GM12872 (cell line): ENCODE data around the gene HOXA2.

Experiments
- TF ChIP-seq, protein P1 (sequence below): IDR thresholded peaks from 3 replicates; pipeline ENCODE4 v1.5.1; 2011; ENCODE audit warnings: low read depth, mild to moderate bottlenecking, low read length, moderate library complexity; ENCODE audit not compliant: insufficient read depth

Gene HOXA2

DNA sequence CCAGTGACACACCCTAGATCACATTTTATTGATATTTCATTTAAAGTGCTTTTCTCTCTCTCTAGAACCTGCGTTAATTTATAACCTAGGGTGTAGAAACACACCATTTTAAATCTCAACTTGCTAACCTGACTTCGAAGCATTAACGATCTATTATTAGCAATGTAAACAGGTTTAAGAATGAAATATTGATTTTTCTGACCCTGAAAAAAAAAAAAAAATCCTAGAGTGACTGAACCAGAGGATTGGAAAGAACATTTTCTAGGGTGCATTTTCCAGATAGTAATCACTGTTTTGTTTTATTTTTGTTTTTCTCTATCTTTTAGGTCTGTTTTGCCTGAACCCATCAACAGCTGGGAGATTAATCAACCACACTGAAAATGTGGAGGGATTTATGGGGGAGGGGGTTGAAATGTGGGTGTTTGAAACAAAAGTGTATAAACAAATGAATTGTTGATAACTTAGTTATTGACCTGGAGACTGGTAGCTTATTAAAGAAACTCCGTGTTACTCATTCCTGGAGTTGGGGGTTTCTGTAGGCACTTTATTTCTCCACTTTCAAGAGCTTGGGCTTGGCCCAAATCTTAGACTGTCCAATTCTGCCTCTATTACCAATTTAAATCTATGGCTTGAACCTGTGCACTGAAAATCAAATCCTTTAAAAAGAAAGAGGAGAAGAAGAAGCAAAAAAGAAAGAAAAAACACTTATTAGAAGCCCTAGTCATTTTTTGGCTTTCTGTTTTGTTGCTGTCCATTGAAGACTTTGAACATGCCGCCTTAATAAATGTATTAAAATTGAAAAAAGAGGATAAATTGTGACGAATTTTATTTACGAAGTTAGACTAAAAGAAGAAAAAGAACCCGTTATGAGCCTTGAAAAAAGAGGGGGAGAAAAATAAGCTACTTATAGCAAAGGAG, 2.8 kb downstream of the HOXA2 start:
- TF ChIP-seq, protein P1, sequence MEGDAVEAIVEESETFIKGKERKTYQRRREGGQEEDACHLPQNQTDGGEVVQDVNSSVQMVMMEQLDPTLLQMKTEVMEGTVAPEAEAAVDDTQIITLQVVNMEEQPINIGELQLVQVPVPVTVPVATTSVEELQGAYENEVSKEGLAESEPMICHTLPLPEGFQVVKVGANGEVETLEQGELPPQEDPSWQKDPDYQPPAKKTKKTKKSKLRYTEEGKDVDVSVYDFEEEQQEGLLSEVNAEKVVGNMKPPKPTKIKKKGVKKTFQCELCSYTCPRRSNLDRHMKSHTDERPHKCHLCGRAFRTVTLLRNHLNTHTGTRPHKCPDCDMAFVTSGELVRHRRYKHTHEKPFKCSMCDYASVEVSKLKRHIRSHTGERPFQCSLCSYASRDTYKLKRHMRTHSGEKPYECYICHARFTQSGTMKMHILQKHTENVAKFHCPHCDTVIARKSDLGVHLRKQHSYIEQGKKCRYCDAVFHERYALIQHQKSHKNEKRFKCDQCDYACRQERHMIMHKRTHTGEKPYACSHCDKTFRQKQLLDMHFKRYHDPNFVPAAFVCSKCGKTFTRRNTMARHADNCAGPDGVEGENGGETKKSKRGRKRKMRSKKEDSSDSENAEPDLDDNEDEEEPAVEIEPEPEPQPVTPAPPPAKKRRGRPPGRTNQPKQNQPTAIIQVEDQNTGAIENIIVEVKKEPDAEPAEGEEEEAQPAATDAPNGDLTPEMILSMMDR: no peak

- TF ChIP-seq, protein P1: no peak
These were observed 3.7 kb downstream of the HOXA2 start for GRCh38 chr7:27098578-27099451.

- TF ChIP-seq, protein P1: no peak
These were observed 4.6 kb downstream of the HOXA2 start for GRCh38 chr7:27097686-27098577.

DNA sequence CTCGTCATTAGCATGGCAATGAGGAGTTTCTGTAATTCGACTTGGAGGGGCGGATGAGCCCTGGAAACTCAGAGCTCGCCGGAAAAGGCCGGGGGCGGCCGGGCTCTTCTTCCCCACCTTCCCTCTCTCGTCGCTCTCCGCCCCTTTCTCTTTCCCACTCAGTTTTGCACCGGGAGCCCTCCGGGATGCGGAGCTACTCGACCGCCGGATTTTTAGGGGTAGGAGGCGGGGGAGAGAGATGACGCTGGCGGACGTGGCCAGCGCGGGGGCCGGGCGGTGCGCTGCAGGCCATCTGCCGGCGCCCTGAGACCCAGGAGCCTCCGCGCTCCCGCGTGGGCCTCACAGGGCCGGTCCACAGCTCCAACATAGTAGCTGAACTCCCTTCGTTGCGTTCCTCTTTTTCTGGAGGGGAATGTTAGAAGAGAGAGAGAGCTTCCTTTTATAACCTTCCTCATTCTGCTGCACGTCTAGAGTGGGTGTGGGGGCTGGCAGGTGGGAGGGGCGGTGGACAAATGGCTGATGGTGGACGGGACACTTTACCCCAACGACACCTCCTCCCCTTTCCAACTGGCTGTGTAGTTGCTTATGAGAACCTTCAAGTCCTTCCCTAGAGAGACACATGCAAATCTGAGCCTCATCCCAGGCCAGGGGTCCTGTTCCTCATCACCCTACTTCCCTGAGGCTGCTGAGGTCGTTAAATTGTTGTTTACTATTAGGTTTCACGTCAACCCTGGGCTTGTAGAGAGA, 5.5 kb downstream of the HOXA2 start:
- TF ChIP-seq, protein P1: no peak

DNA sequence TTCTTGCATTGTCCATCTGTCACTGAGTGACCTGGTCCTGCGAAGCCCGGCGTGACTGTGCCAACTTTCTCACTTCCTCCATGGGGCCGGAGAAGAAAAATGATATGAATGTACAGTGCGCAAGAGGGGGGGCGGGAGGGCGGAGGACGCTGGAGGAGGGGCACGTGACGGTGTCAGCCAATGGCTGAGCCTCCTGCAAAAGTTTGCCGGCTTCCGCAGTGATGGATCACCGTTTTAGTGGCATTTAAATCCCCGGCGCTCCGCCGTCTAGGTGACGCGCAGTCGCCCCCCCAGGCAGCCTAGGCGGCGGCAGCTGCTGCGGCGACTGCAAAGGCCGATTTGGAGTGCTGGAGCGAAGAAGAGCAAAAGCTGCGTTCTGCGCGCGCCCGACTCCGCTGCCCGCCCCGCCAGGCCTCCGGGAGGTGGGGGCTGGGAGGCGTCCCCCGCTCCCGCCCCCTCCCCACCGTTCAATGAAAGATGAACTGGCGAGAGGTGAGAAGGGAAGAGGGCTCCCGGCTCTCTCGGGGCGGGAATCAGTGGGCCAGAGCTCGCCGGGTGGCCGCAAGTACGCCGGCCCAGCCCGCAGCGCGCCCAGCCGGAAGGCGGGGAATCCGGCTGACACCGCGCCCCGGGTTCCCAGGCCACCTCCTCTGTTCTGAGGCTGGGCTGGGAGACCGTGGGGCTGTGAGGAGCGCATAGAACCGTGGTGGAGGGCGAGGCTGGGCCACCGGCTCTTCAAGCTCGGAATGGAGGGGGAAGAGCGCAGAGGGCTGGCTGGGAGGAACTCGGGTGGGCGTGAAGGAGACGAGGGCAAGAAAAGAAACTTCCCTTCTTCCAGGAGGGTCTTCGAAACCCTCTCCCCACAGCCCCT, 6.4 kb downstream of the HOXA2 start, which contains the start of gene HOXA1:
HOXA1 (minus strand) TSS at position 104 of the 871 bp plus-strand sequence; CDS start at position 16, 88 bp downstream.
- TF ChIP-seq, protein P1: no peak
